ACC112 (cell line): ENCODE measurements around the gene MYO10.

Experiments
- H2AFZ ChIP-seq: fragments of 200-600 bp; sonication (generic); one replicate; pipeline ENCODE4 v1.6.0; 2017; ENCODE audit warnings: antibody characterized with exemption, low read length; ENCODE audit not compliant: unreplicated experiment
- H3K27ac ChIP-seq: fragments of 200-600 bp; sonication (generic); 2 replicates; pipeline ENCODE4 v1.5.1; 2014; ENCODE audit warnings: low read depth, mild to moderate bottlenecking, antibody characterized with exemption, low read length, moderate library complexity
- H3K27me3 ChIP-seq: fragments of 200-600 bp; sonication (generic); 2 replicates; pipeline ENCODE4 v1.6.1; 2014; ENCODE audit warnings: mild to moderate bottlenecking, antibody characterized with exemption, low read length, moderate library complexity, mixed read lengths; ENCODE audit not compliant: insufficient read depth
- H3K36me3 ChIP-seq: fragments of 200-600 bp; sonication (generic); 2 replicates; pipeline ENCODE4 v1.6.1; 2016; ENCODE audit warnings: mild to moderate bottlenecking, antibody characterized with exemption, low read length, moderate library complexity, mixed read lengths; ENCODE audit not compliant: insufficient read depth
- H3K4me1 ChIP-seq: fragments of 200-600 bp; sonication (generic); one replicate; pipeline ENCODE4 v1.6.1; 2016; ENCODE audit warnings: low read length, mixed read lengths; ENCODE audit not compliant: insufficient read depth, unreplicated experiment, control insufficient read depth
- H3K4me3 ChIP-seq: fragments of 200-600 bp; sonication (generic); 2 replicates; pipeline ENCODE4 v1.5.1; 2014; ENCODE audit warnings: mild to moderate bottlenecking, low read depth, low read length
- H3K79me2 ChIP-seq: fragments of 200-600 bp; sonication (generic); one replicate; pipeline ENCODE4 v1.6.0; 2016; ENCODE audit warnings: low read length; ENCODE audit not compliant: control insufficient read depth, unreplicated experiment, insufficient read depth

Gene MYO10

DNA sequence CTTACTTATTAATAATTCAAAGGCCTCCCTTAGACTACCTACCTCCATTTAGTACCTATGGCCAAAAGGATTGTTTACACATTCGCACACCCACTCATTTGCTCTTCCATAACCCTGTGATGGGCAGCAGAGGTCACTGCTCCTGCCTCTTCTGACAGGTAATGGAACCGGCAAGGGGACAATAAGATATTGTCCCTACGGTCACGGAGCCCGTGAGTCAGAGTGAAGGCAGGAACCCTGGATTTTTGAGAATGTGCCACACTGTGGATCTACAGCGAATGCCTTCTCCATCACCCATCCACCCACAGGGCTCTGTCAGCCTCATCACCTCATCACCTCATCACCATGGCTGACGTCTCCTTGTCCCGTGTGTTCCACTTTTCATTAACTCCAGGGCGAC is 132.3 kb downstream of the MYO10 start:
- Histone ChIP-seq H3K4me1 (no peaks in the 10 kb centered on the region), H3K27me3 (no peaks in the 10 kb centered on the region), H3K79me2 (peaks cover 76% of the 10 kb centered on the region), H3K4me3 (no peak overlapping the region), H2AFZ (no peak overlapping the region), H3K27ac (no peak overlapping the region), H3K36me3 (no peaks in the 10 kb centered on the region)

DNA sequence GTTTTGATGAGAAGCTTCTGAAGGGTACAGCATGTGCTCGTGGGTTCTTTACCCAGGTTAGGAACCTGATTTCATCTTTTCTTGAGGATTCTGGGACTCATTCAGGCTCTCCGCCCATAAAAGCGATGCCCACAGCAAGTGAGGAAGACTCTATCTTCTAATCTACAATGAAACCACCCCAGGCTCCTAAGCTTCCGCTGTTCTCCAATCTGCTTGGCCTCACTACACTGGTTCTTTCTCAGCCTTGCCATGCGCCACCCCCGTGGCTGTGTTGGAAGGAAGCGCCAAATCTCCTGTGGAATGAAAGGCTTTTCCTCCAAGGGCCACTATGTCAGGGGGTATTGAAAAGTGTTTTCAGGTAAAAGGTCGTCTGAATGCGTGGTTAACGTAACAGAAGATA is 135.6 kb downstream of the MYO10 start:
- H3K79me2 ChIP-seq: peaks cover 73% of the 10 kb centered on the region
- no peaks in the 10 kb centered on the region for H3K27me3 ChIP-seq
- no peaks in the 10 kb centered on the region for H3K4me1 ChIP-seq
- no peak overlapping the region for H3K27ac ChIP-seq
- no peaks in the 10 kb centered on the region for H3K36me3 ChIP-seq
- H2AFZ ChIP-seq: no peak overlapping the region
- H3K4me3 ChIP-seq: no peak overlapping the region

DNA sequence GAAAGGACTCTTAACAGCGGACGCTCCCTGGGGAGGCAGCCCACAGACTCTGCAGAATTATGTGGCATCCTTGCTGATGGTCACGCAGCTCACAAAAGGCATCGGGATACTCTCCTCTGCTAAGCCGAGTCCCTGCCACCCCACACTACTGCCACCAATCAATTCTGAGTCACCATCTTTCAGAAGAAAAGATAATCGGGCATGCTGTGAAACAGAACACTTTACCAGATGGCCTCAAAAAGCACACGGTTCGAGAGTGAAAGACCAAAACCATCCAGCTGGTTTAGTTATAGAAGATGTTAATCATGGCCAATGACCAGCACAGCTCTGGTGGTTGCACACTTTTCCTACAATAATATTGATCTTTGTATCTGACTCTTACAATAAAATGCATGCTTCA is 136.3 kb downstream of the MYO10 start:
- Histone ChIP-seq H3K27ac (no peak overlapping the region), H3K4me1 (no peaks in the 10 kb centered on the region), H3K36me3 (no peaks in the 10 kb centered on the region), H2AFZ (no peak overlapping the region), H3K4me3 (no peak overlapping the region), H3K79me2 (peaks cover 72% of the 10 kb centered on the region), H3K27me3 (no peaks in the 10 kb centered on the region)

DNA sequence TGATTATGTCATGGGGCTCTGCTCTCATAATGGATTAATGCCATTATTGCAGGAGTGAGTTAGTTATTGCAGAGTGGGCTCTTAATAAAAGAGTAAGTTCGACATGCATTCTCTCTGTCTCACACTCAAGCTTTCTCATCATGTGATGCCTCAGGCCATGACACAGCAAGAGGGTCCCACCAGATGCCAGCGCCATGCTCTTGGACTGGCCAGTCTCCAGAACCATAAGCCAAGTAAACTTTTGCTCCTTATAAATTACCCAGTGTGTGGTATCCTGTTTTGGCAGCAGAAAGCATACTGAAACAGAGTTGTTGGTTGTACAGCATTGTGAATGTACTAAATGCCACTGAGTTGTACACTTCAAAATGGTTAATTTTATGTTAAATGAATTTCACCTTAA is 138.1 kb downstream of the MYO10 start:
- Histone ChIP-seq H3K79me2 (peaks cover 61% of the 10 kb centered on the region), H3K36me3 (no peaks in the 10 kb centered on the region), H3K4me1 (no peaks in the 10 kb centered on the region), H3K27ac (no peak overlapping the region), H2AFZ (no peak overlapping the region), H3K27me3 (no peaks in the 10 kb centered on the region), H3K4me3 (no peak overlapping the region)

DNA sequence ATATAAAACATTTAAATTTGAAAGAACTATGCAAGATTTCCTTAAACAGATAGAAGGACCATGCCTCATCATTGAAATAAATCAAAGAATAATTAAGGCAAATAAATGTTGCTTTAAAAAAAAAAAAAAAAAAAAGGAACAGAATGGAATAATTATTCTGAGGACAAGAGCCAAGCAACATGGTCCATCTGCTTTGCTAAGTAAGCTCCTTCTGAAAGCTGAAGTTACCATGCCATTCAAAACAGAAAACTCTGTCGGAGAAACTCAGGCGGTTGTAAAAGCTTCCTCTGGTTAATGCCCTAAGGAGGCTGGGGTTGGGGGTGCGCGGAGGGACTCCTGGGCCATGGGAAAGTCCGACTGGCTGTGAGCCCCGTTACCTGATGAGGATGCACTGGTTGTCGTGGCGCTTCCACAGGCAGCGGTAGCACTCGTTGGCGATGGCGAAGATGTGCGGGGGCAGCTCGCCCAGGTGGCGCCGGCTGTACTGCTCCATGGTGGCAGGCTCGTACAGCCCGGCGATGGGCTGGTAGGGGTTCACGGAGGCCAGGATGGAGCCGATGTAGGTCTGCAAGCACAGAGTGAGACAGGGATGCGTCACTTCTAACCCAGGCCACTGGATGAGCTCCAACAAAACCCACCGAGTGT is 141.7 kb downstream of the MYO10 start:
- Histone ChIP-seq H3K36me3 (0 out of 2 replicates have a peak, but pooled peaks cover 3% of the 10 kb centered on the region), H3K27ac (no peak overlapping the region), H3K4me3 (no peak overlapping the region), H2AFZ (no peak overlapping the region), H3K4me1 (peaks cover 2% of the 10 kb centered on the region), H3K27me3 (no peaks in the 10 kb centered on the region), H3K79me2 (peaks cover 46% of the 10 kb centered on the region)

DNA sequence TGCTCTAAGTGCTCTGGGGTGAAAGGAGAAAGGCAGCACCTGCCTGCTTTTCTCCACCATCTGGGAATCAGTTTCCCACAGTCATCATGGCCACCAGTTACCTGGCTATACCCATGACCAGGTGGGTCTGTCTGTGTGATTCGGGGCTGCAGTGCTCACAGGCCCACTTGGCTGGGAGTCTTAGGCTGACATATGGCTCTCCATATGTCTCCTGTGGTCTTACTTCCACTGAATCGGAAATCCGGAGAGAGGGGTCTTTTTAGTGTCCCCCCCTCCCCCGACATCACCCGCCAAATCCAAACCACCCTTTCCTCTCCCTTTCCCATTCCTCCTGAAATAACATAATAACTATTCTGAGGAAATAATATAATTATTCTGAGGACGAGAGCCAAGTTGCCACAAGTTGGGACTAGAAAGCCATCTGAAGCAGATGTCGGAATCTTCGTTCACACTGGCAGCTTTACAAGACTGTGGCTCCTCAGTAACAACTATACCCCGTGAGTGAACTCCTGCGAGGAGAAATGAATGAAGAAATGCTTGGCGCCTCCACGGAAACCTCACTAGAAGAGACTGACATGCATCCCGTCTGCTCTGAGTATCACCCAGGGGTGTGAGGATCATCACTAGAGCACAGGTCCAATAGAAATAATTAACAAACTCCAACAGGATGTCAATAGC is 143.4 kb downstream of the MYO10 start:
- Histone ChIP-seq H3K27me3 (no peaks in the 10 kb centered on the region), H3K36me3 (0 out of 2 replicates have a peak, but pooled peaks cover 3% of the 10 kb centered on the region), H3K27ac (no peak overlapping the region), H3K79me2 (peaks cover 38% of the 10 kb centered on the region), H3K4me1 (peaks cover 2% of the 10 kb centered on the region), H2AFZ (no peak overlapping the region), H3K4me3 (no peak overlapping the region)

DNA sequence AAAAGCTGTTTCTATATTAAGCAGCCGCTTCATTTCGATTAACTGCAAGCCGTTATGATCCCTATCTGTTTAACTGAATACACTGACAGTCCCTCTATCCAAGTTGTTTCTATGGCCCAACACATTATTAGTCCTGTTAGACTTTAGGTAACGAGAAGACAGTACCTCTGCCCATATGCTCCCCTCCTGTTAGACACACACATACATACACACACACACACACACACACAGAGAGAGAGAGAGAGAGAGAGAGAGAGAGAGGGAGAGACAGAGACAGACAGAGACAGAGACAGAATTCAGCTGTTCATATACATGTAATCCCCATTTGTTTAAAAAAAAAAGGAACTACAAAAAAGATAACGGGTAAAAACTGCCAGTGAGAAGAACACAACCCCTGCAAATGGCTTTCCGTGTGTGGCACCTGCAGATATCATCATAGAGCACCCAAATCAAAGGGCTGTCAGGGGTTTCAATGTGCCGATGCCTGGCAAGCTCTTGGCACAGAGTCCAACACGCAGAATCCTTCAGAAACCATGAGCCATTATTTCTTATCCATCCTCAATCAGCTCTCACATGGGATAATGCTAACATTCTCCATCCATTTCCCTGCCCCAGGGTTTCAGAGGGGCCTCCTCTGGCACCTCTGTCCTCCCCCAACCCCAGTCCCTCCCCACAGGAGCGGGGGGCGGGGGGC is 144.0 kb downstream of the MYO10 start:
- 0 out of 2 replicates have a peak, but pooled peaks cover 3% of the 10 kb centered on the region for H3K36me3 ChIP-seq
- H3K27ac ChIP-seq: peak overlapping the region; percentile 35
- no peak overlapping the region for H2AFZ ChIP-seq
- no peak overlapping the region for H3K4me3 ChIP-seq
- H3K79me2 ChIP-seq: peaks cover 33% of the 10 kb centered on the region
- no peaks in the 10 kb centered on the region for H3K27me3 ChIP-seq
- peaks cover 2% of the 10 kb centered on the region for H3K4me1 ChIP-seq

DNA sequence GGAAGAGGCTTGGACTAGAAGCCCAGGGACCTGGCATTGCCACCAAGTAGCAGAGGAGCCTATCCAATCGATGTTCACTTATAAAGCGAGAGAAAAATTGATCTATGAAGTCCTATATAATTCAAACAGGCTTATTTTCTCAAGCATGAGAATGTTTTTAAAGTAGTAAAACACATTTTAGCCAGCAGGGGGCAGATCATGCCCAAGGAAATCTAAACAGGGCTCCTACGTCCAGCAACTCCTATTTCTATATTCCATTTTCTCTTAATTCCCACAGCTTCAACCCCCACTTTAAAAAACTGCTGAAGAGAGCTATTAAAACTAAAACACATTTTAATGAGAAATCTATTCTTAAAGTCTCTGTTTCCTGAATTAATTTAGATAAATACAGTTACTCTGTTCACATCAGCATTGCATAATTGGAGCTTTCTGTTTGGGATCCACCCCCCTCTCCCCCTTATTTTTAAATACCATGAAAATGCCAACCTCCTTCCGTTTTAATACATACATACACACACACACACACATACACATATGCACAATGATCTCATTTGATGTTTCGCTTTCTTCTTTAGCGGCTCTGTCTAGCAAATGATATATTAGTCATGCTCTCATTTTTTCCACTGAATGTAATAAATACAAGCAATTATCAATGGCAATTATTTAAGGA is 144.9 kb downstream of the MYO10 start:
- Histone ChIP-seq H3K27ac (peak overlapping the region; percentile 35), H3K36me3 (0 out of 2 replicates have a peak, but pooled peaks cover 3% of the 10 kb centered on the region)

DNA sequence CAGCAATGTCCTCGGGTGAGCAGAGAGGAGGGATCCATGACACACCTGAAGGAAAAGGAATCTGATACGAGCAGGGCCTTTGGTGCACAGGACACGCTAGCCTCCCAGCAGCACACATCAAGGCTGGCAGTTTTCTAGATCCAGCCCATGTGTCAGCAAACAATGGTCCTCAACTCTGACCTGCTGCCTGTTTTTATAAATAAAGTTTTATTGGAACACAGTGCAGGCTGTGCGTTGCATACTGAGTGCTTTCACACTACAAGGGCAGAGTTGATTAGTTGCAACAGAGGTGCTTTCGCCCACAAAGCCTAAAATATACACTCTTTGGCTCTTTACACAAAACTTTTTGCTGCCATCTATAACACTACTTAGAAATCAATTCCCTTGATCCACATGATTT is 147.1 kb downstream of the MYO10 start:
- no peak overlapping the region for H3K27ac ChIP-seq
- H2AFZ ChIP-seq: no peak overlapping the region
- 0 out of 2 replicates have a peak, but pooled peaks cover 3% of the 10 kb centered on the region for H3K36me3 ChIP-seq
- H3K4me1 ChIP-seq: peaks cover 17% of the 10 kb centered on the region
- H3K4me3 ChIP-seq: no peak overlapping the region
- H3K27me3 ChIP-seq: no peaks in the 10 kb centered on the region
- peaks cover 39% of the 10 kb centered on the region for H3K79me2 ChIP-seq

More for the DNA sequence above, 144.9 kb downstream of the MYO10 start:
- Histone ChIP-seq H3K27me3 (no peaks in the 10 kb centered on the region), H3K4me3 (no peak overlapping the region), H3K79me2 (peaks cover 33% of the 10 kb centered on the region), H2AFZ (no peak overlapping the region), H3K4me1 (peaks cover 2% of the 10 kb centered on the region)

DNA sequence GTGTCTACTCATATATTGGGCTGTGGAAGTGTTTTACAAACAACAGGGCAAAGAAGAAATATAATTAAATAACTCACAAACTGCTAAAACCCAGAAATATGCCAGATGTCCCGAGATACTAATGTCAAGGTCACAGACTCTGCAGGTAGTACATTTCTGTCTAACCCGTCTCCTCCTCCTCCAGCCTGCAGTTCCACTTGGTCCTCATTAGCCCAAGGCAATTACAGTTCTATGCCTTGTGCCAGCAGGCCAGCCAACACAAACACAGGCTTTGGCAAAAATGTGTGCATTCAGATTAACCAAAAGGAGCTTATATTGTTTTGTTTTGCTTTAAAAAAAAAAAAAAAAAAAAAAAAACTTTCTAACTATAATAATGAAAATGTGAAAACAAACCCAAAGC is 148.8 kb downstream of the MYO10 start:
- peaks cover 18% of the 10 kb centered on the region for H3K4me1 ChIP-seq
- no peak overlapping the region for H3K27ac ChIP-seq

More for the DNA sequence above, 148.8 kb downstream of the MYO10 start:
- H3K36me3 ChIP-seq: 0 out of 2 replicates have a peak, but pooled peaks cover 3% of the 10 kb centered on the region
- no peak overlapping the region for H3K4me3 ChIP-seq
- peaks cover 40% of the 10 kb centered on the region for H3K79me2 ChIP-seq
- H2AFZ ChIP-seq: no peak overlapping the region
- H3K27me3 ChIP-seq: no peaks in the 10 kb centered on the region
